ENCODE measurements around the gene OPCML. TPM values are rescaled to one million over a fixed set of nuclear protein-coding genes. Genes with fewer than 3 reads are reported as not detected.

The OPCML gene
- total and polyA plus RNA-seq, 4 donors: 16.6 to 70.3 (median 58.1) TPM

DNA sequence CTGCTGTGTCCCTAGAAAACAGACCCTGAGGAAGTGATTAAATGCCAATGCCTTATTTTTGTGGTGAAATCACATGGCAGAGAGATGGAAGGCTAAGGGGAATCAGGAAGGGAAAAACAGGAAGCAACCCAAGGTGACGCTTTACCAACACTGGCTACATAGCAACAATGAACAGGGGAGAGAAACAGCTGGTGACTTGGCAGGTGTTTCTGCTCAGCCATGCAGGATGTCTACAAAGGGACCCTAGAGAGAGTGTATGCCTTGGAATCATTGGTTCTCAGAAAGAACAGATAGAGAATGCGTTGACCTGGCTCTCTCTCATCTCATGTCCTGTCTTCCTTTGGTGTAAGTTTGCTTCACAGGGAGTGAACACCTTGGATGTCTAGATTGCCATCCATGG, 911.9 kb downstream of the OPCML start:
- Histone ChIP-seq H3K27me3 (ENCODE audit: control insufficient read depth, insufficient read depth, low read length) (no peaks in the 10 kb centered on the region), H3K4me1 (ENCODE audit: control insufficient read depth, insufficient read depth, low read length) (no peaks in the 10 kb centered on the region), H3K9me3 (ENCODE audit: control insufficient read depth, insufficient read depth, low read length) (no peaks in the 10 kb centered on the region), H3K4me3 (ENCODE audit: low read depth, low read length) (no peak overlapping the region), H3K27ac (ENCODE audit: low read depth, low read length) (no peak overlapping the region), H3K36me3 (ENCODE audit: control insufficient read depth, insufficient read depth, low read length) (no peaks in the 10 kb centered on the region)
- no peak for DNase-seq (ENCODE audit: low read depth in 4 of 6, low spot score in 6 of 6)
- 100% methylated on average over 1 of the region's 2 CpGs for WGBS (ENCODE audit: insufficient coverage)

DNA sequence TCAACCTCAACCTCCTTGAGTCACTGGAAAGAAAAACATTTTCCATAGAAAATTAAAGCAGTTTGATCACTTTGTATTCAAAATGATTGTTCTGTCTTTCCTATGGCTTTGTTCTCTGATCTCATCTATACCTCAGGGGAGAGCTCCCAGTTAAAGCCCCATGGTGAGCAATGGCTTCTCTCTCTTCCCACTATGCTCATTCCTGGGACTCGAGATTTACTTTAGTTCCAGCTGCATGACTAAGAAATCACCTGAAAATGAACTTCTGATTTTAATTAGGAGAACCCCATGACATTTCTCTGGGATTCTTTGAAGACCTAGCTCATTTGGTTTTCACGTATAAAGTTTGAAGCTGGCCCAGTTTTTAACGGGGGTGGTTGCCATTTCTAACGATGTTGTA, 921.5 kb downstream of the OPCML start:
- WGBS (ENCODE audit: insufficient coverage): 100% methylated on average over 2 of the region's 4 CpGs
- no peaks in the 10 kb centered on the region for H3K27me3 ChIP-seq (ENCODE audit: control insufficient read depth, insufficient read depth, low read length)

DNA sequence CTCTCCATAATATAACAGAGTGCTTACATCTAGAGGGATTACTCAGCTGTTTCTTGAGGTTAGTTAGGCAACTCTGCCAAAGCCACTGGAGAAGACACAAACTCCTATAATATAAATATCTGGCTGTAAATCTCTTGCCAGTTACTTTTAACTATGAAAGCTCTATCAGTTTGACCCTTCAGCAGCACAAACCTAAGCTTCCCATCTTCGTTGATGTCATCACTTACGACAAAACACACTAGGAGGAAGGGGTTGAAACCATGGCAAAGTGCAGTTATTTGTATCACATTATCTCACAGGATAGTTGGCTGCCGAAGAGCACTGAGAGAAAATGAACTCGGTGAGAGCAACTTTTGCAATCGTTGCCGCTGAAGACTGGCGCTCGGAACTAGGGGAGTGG, 922.1 kb downstream of the OPCML start:
- Histone ChIP-seq H3K27ac (ENCODE audit: low read depth, low read length) (no peak overlapping the region), H3K36me3 (ENCODE audit: control insufficient read depth, insufficient read depth, low read length) (no peaks in the 10 kb centered on the region), H3K4me3 (ENCODE audit: low read depth, low read length) (no peak overlapping the region), H3K4me1 (ENCODE audit: control insufficient read depth, insufficient read depth, low read length) (peaks cover 5% of the 10 kb centered on the region), H3K27me3 (ENCODE audit: control insufficient read depth, insufficient read depth, low read length) (no peaks in the 10 kb centered on the region), H3K9me3 (ENCODE audit: control insufficient read depth, insufficient read depth, low read length) (no peaks in the 10 kb centered on the region)
- DNase-seq (ENCODE audit: low read depth in 4 of 6, low spot score in 6 of 6): no peak
- WGBS (ENCODE audit: insufficient coverage): 100% methylated on average over 1 of the region's 8 CpGs

More for the DNA sequence above, 921.5 kb downstream of the OPCML start:
- Histone ChIP-seq H3K9me3 (ENCODE audit: control insufficient read depth, insufficient read depth, low read length) (no peaks in the 10 kb centered on the region), H3K36me3 (ENCODE audit: control insufficient read depth, insufficient read depth, low read length) (no peaks in the 10 kb centered on the region), H3K4me1 (ENCODE audit: control insufficient read depth, insufficient read depth, low read length) (peaks cover 5% of the 10 kb centered on the region), H3K27ac (ENCODE audit: low read depth, low read length) (no peak overlapping the region), H3K4me3 (ENCODE audit: low read depth, low read length) (no peak overlapping the region)
- DNase-seq (ENCODE audit: low read depth in 4 of 6, low spot score in 6 of 6): no peak

DNA sequence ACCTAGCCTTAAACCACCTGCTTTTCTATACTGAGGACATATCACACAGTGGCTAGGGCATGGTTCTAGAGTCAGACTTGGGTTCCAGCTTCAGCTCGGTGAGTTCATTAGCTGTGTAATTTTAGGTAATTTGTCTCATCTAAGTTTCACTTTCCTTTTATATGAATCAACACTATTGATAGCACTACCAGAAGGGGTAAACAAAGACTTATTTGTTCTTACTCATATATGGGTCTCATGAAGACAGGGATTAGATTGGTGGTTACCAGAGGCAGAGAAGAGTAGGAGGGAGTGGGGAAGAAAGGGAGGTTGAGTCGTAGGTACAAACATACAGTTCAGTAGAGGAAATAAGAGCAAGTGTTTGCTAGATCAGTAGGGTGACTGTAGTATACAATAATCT, 924.7 kb downstream of the OPCML start:
- Histone ChIP-seq H3K27me3 (ENCODE audit: control insufficient read depth, insufficient read depth, low read length) (no peaks in the 10 kb centered on the region), H3K36me3 (ENCODE audit: control insufficient read depth, insufficient read depth, low read length) (no peaks in the 10 kb centered on the region), H3K9me3 (ENCODE audit: control insufficient read depth, insufficient read depth, low read length) (no peaks in the 10 kb centered on the region), H3K27ac (ENCODE audit: low read depth, low read length) (no peak overlapping the region), H3K4me1 (ENCODE audit: control insufficient read depth, insufficient read depth, low read length) (peaks cover 5% of the 10 kb centered on the region), H3K4me3 (ENCODE audit: low read depth, low read length) (no peak overlapping the region)
- no CpG with 5 or more reads among the region's 2 CpGs for WGBS (ENCODE audit: insufficient coverage)
- DNase-seq (ENCODE audit: low read depth in 4 of 6, low spot score in 6 of 6): no peak

DNA sequence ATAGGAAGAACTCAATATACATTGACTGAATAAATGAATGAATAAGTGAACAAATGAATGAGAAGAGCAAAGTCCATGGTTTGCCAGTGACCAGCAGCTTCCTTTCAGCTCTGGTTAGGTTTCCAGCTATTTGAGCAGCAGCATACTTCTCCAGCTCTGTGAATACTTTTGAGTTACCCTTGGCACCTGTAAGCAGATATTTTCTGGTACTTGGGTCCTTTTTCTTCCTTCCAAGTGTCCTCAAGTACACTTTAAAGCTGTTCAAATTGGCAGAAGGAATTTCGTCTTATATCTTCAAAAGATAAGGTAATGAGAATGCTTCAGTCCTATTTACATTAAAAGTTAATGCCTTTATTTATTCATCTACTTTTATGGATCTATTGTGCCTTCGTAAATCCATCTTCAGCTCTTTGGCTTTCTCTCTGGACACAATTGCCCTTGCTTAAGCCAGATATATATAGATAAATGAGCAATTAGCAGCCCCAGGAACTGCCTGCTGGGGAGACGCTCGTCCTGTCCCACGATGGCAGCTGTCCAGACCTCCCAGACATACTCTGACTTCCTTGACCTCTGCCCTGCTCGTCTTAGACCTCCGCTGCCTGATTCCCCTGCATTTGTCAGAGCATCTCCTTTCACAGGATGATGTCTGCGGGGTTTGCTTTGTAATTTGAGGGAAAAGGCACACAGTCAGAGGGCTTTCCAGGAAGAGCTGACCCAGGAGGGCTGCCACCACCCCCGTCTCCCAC, 926.3 kb downstream of the OPCML start:
- WGBS (ENCODE audit: insufficient coverage): 30% methylated on average over 4 of the region's 9 CpGs
- H3K27ac ChIP-seq (ENCODE audit: low read depth, low read length): no peak overlapping the region
- H3K36me3 ChIP-seq (ENCODE audit: control insufficient read depth, insufficient read depth, low read length): no peaks in the 10 kb centered on the region
- H3K4me3 ChIP-seq (ENCODE audit: low read depth, low read length): no peak overlapping the region
- DNase-seq (ENCODE audit: low read depth in 4 of 6, low spot score in 6 of 6): peak in 1 of 6 donors; percentile 10
- H3K4me1 ChIP-seq (ENCODE audit: control insufficient read depth, insufficient read depth, low read length): peaks cover 5% of the 10 kb centered on the region
- H3K9me3 ChIP-seq (ENCODE audit: control insufficient read depth, insufficient read depth, low read length): no peaks in the 10 kb centered on the region
- no peaks in the 10 kb centered on the region for H3K27me3 ChIP-seq (ENCODE audit: control insufficient read depth, insufficient read depth, low read length)

DNA sequence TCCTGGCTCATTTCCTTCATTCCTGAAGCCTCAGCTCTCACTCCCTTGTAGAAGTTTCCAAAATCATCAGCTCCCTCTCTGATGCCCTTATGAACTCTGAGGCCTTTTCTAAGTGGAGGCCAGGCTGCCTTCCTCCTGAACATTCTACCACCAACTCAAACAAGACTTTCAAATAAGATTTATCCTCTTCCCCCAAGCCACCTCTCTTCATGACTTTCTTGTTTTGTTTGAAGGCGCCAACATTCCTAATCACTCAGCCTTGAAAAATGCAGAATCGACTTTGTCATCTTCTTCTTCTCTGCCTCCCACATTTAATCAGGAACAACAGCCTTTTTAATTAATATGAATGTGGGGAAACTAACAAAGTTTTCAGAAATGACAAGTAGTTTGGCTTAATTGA, 927.9 kb downstream of the OPCML start:
- H3K27me3 ChIP-seq (ENCODE audit: control insufficient read depth, insufficient read depth, low read length): no peaks in the 10 kb centered on the region
- no peak for DNase-seq (ENCODE audit: low read depth in 4 of 6, low spot score in 6 of 6)
- no peak overlapping the region for H3K4me3 ChIP-seq (ENCODE audit: low read depth, low read length)
- no CpG with 5 or more reads among the region's 2 CpGs for WGBS (ENCODE audit: insufficient coverage)
- no peaks in the 10 kb centered on the region for H3K9me3 ChIP-seq (ENCODE audit: control insufficient read depth, insufficient read depth, low read length)
- peaks cover 5% of the 10 kb centered on the region for H3K4me1 ChIP-seq (ENCODE audit: control insufficient read depth, insufficient read depth, low read length)
- H3K27ac ChIP-seq (ENCODE audit: low read depth, low read length): no peak overlapping the region
- no peaks in the 10 kb centered on the region for H3K36me3 ChIP-seq (ENCODE audit: control insufficient read depth, insufficient read depth, low read length)

DNA sequence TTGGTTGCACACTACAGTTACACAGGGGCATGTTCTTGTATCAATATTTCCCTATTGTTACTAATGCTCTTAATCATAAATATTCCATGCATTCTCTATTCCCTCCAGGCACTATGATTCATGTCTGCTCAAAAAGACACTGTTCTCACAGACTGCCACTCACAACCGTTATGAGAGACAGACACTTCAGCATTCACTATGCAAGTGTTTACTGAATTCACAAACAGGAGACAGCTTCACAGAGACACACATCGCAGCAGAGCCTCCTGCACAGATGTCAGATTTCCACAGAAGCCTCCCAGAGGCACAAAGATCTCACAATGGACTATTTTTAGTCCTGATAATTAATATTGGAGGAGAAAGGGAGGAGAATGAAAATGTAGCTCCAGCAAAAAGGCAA, 930.4 kb downstream of the OPCML start:
- 36% methylated on average over 1 of the region's 2 CpGs for WGBS (ENCODE audit: insufficient coverage)
- Histone ChIP-seq H3K4me3 (ENCODE audit: low read depth, low read length) (no peak overlapping the region), H3K27me3 (ENCODE audit: control insufficient read depth, insufficient read depth, low read length) (no peaks in the 10 kb centered on the region), H3K4me1 (ENCODE audit: control insufficient read depth, insufficient read depth, low read length) (peaks cover 5% of the 10 kb centered on the region), H3K9me3 (ENCODE audit: control insufficient read depth, insufficient read depth, low read length) (no peaks in the 10 kb centered on the region), H3K36me3 (ENCODE audit: control insufficient read depth, insufficient read depth, low read length) (no peaks in the 10 kb centered on the region), H3K27ac (ENCODE audit: low read depth, low read length) (no peak overlapping the region)
- DNase-seq (ENCODE audit: low read depth in 4 of 6, low spot score in 6 of 6): peak in 2 of 6 donors; percentile 39 to 65

DNA sequence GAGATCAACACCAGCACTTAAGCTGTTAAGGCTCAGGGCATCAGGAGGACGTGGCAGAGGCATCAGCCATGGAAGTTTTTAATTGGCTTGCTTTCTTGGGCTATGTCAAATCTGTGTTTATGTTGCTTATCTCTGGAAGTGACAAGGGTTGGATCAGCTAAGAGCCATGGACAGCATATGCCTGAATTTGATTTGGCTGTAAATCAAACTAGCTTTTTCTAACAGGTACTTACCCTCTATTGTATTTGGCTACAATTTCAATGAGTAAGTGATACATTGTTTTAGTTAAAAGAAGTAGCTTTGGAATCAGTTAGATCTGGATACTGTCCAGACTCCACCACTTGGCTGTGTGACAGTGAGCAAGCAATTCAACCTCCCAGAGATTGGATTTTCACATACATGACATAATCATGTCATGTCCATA, 936.6 kb downstream of the OPCML start:
- no peaks in the 10 kb centered on the region for H3K36me3 ChIP-seq (ENCODE audit: control insufficient read depth, insufficient read depth, low read length)
- H3K4me1 ChIP-seq (ENCODE audit: control insufficient read depth, insufficient read depth, low read length): no peaks in the 10 kb centered on the region
- 29% methylated on average over 1 of the region's 1 CpG for WGBS (ENCODE audit: insufficient coverage)
- H3K27me3 ChIP-seq (ENCODE audit: control insufficient read depth, insufficient read depth, low read length): peaks cover 2% of the 10 kb centered on the region
- no peaks in the 10 kb centered on the region for H3K9me3 ChIP-seq (ENCODE audit: control insufficient read depth, insufficient read depth, low read length)
- H3K27ac ChIP-seq (ENCODE audit: low read depth, low read length): no peak overlapping the region
- peak in 2 of 6 donors; percentile 45 to 75 for DNase-seq (ENCODE audit: low read depth in 4 of 6, low spot score in 6 of 6)
- H3K4me3 ChIP-seq (ENCODE audit: low read depth, low read length): no peak overlapping the region

DNA sequence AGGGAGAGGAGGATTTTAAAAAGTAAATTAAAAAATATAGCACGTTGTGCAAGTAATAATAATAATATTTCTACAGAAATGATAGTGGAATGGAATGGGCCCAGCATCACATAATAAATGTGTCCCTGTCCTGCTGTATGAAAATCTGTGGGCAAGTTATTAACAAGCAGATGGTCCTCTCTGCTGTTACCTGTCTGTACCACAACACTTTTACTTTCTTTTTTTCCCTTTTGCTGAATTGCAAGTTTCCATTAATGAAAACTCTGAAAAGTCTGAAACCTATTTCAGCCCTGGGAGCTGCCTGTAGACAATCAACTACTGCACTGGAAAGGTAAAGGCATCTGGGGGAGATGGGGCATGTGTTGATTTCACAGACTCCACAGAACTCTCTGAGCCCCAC, 937.1 kb downstream of the OPCML start:
- Histone ChIP-seq H3K4me3 (ENCODE audit: low read depth, low read length) (no peak overlapping the region), H3K36me3 (ENCODE audit: control insufficient read depth, insufficient read depth, low read length) (no peaks in the 10 kb centered on the region), H3K4me1 (ENCODE audit: control insufficient read depth, insufficient read depth, low read length) (no peaks in the 10 kb centered on the region), H3K9me3 (ENCODE audit: control insufficient read depth, insufficient read depth, low read length) (no peaks in the 10 kb centered on the region), H3K27ac (ENCODE audit: low read depth, low read length) (no peak overlapping the region), H3K27me3 (ENCODE audit: control insufficient read depth, insufficient read depth, low read length) (peaks cover 2% of the 10 kb centered on the region)
- no peak for DNase-seq (ENCODE audit: low read depth in 4 of 6, low spot score in 6 of 6)
- WGBS (ENCODE audit: insufficient coverage): no CpG with 5 or more reads among the region's 1 CpG

DNA sequence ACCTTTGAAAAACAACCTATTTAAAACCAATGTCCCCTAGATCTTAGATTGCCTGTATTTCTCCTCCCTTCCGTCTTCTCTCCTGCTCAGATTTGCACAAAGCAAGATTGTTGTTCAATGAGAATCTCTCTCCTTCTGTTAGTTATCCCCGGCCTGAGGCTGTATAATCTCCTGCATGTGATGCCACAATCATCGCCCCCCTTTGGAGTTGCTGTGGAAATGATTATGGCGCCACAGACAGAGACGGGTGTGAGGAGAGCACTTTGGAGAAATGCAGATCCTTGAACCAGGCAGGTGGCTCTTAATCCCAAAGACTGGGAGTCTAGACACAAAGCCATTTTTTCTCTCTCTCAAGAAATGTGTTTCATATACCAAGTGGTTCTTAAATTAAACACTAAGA, 941.3 kb downstream of the OPCML start:
- H3K27me3 ChIP-seq (ENCODE audit: control insufficient read depth, insufficient read depth, low read length): peaks cover 2% of the 10 kb centered on the region
- WGBS (ENCODE audit: insufficient coverage): 89% methylated on average over 1 of the region's 5 CpGs
- H3K4me3 ChIP-seq (ENCODE audit: low read depth, low read length): no peak overlapping the region
- no peaks in the 10 kb centered on the region for H3K36me3 ChIP-seq (ENCODE audit: control insufficient read depth, insufficient read depth, low read length)
- H3K27ac ChIP-seq (ENCODE audit: low read depth, low read length): no peak overlapping the region
- no peaks in the 10 kb centered on the region for H3K9me3 ChIP-seq (ENCODE audit: control insufficient read depth, insufficient read depth, low read length)
- H3K4me1 ChIP-seq (ENCODE audit: control insufficient read depth, insufficient read depth, low read length): no peaks in the 10 kb centered on the region
- no peak for DNase-seq (ENCODE audit: low read depth in 4 of 6, low spot score in 6 of 6)

All from spinal cord (tissue), 10 donors.